GM21825 (cell line): Measurements from ENCODE around the gene CCT8L2.
"Not testable (repeated sequence)": the region's sequence is repeated elsewhere in the genome, so short reads cannot be mapped to it uniquely, and the experiment has no call there.

Source experiments
- ATAC-seq: cut with Tn5 transposase; IDR thresholded peaks from one replicate; pipeline ENCODE4 v1.9.1; 2021; ENCODE audit warnings: mild to moderate bottlenecking, moderate library complexity; ENCODE audit not compliant: unreplicated experiment

Gene CCT8L2

GRCh38 chr22:16592710-16593109 lies at the start of gene CCT8L2:
TSS of gene CCT8L2 (minus strand) at chr22:16592810. CDS start at chr22:16592550, 260 bp downstream.
- not testable (repeated sequence) for ATAC-seq

- not testable (repeated sequence) for ATAC-seq
Measured at GRCh38 chr22:16635442-16635841, 42.8 kb upstream of the CCT8L2 start.

GRCh38 chr22:16634092-16634491 lies 41.5 kb upstream of the CCT8L2 start:
- ATAC-seq = not testable (repeated sequence)

- not testable (repeated sequence) for ATAC-seq
Measured at GRCh38 chr22:16628476-16628875, 35.9 kb upstream of the CCT8L2 start.

GRCh38 chr22:16625018-16625417 lies 32.4 kb upstream of the CCT8L2 start:
- not testable (repeated sequence) for ATAC-seq

- not testable (repeated sequence) for ATAC-seq
Measured at GRCh38 chr22:16623595-16623994, 31.0 kb upstream of the CCT8L2 start.

GRCh38 chr22:16617516-16617915 lies 24.9 kb upstream of the CCT8L2 start:
- ATAC-seq = not testable (repeated sequence)

- not testable (repeated sequence) for ATAC-seq
Measured at GRCh38 chr22:16616390-16616938, 23.9 kb upstream of the CCT8L2 start.

GRCh38 chr22:16615606-16616245 lies 23.1 kb upstream of the CCT8L2 start:
- not testable (repeated sequence) for ATAC-seq

- no peak for ATAC-seq
Measured at GRCh38 chr22:16609548-16610261, 17.1 kb upstream of the CCT8L2 start.

GRCh38 chr22:16608931-16609330 lies 16.3 kb upstream of the CCT8L2 start:
- no peak for ATAC-seq

GRCh38 chr22:16604257-16604998 lies 11.8 kb upstream of the CCT8L2 start:
- not testable (repeated sequence) for ATAC-seq

GRCh38 chr22:16603770-16604242 lies 11.2 kb upstream of the CCT8L2 start:
- not testable (repeated sequence) for ATAC-seq

GRCh38 chr22:16603448-16603768 lies 10.8 kb upstream of the CCT8L2 start:
- ATAC-seq = no peak

GRCh38 chr22:16602728-16603447 lies 10.3 kb upstream of the CCT8L2 start:
- not testable (repeated sequence) for ATAC-seq

GRCh38 chr22:16602224-16602727 lies 9.7 kb upstream of the CCT8L2 start:
- ATAC-seq = not testable (repeated sequence)

- ATAC-seq = no peak
Measured at GRCh38 chr22:16601437-16602223, 9.0 kb upstream of the CCT8L2 start.

GRCh38 chr22:16600644-16601436 lies 8.2 kb upstream of the CCT8L2 start:
- not testable (repeated sequence) for ATAC-seq

- ATAC-seq = not testable (repeated sequence)
Measured at GRCh38 chr22:16599648-16600047, 7.0 kb upstream of the CCT8L2 start.
